Measurements from ENCODE around the gene ARIH2. TPM values are rescaled to one million over a fixed set of nuclear protein-coding genes. Genes with fewer than 3 reads are reported as not detected.

Gene ARIH2
- total and polyA plus RNA-seq, 2 experiments from 2014 or later, result 76.4 to 118 TPM

DNA sequence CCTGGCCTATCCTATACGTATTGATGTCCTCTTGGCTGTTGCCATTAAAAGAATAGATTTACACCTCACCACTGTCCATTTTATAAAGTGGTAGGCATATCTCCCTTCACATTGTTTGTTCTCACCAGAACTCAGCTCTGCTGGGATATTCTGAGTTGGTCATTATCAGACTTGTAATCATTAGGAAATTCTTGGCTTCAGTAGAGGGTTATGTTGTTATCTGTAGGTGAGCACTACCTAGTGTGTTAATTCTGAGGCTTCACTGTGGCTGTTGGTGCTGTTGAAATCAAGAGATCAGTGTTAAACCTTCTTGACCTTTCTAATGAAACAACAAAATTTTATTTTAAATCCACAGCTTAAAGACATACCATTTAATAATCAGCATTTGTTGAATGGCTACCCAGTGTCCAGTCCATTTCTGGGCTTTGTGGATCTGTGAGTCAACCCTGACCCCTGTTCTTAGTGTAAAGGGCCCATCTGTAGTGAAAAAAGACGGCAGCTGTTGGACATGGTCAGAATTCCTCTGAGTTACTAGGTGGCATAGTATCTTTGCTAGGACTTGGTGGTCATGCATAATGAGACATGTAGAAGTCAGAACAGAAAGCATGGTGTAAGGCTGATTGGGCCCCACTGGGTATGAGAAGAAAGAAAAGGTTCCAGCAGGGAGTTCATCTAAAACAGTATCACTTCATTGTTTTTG, 38.5 kb downstream of the ARIH2 start:
- Mint-ChIP-seq H3K9me3 (no peaks in the 10 kb centered on the region), H3K27ac (no peak overlapping the region), H3K36me3 (ENCODE audit: low read depth) (peaks cover 15% of the 10 kb centered on the region), H3K4me1 (peaks cover 10% of the 10 kb centered on the region), H3K27me3 (ENCODE audit: insufficient read depth, low read depth, poor library complexity) (no peaks in the 10 kb centered on the region), H3K4me3 (no peak overlapping the region)
- H3K4me2 ChIP-seq, result no peak overlapping the region
- no peak overlapping the region for H3K27ac ChIP-seq (ENCODE audit: low read depth)
- H3K79me2 ChIP-seq (replicated peaks; ENCODE audit: insufficient read depth), result peaks cover 72% of the 10 kb centered on the region
- no peaks in the 10 kb centered on the region for H3K27me3 ChIP-seq (ENCODE audit: insufficient read depth)
- H3F3A ChIP-seq (replicated peaks; ENCODE audit: low read depth), result peaks cover 7% of the 10 kb centered on the region; the same call in 1 of the 2 replicates
- H4K20me1 ChIP-seq (replicated peaks; ENCODE audit: insufficient read depth), result peaks cover 3% of the 10 kb centered on the region
- 0 out of 2 replicates have a peak, but pooled peaks cover 5% of the 10 kb centered on the region for H3K36me3 ChIP-seq (ENCODE audit: insufficient read depth)
- peaks cover 12% of the 10 kb centered on the region for H3K4me1 ChIP-seq (ENCODE audit: insufficient read depth)
- TF ChIP-seq, protein P1, sequence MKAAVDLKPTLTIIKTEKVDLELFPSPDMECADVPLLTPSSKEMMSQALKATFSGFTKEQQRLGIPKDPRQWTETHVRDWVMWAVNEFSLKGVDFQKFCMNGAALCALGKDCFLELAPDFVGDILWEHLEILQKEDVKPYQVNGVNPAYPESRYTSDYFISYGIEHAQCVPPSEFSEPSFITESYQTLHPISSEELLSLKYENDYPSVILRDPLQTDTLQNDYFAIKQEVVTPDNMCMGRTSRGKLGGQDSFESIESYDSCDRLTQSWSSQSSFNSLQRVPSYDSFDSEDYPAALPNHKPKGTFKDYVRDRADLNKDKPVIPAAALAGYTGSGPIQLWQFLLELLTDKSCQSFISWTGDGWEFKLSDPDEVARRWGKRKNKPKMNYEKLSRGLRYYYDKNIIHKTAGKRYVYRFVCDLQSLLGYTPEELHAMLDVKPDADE (IDR thresholded peaks at IDR 0.05), result no peak
- no peak for TF ChIP-seq JUNB (IDR thresholded peaks at IDR 0.05; ENCODE audit: unreplicated experiment)
- no peak for TF ChIP-seq NANOG (IDR thresholded peaks at IDR 0.05; ENCODE audit: borderline replicate concordance)
- TF ChIP-seq STAT1 (IDR thresholded peaks at IDR 0.05; ENCODE audit: unreplicated experiment), result no peak
- TF ChIP-seq, protein P2, sequence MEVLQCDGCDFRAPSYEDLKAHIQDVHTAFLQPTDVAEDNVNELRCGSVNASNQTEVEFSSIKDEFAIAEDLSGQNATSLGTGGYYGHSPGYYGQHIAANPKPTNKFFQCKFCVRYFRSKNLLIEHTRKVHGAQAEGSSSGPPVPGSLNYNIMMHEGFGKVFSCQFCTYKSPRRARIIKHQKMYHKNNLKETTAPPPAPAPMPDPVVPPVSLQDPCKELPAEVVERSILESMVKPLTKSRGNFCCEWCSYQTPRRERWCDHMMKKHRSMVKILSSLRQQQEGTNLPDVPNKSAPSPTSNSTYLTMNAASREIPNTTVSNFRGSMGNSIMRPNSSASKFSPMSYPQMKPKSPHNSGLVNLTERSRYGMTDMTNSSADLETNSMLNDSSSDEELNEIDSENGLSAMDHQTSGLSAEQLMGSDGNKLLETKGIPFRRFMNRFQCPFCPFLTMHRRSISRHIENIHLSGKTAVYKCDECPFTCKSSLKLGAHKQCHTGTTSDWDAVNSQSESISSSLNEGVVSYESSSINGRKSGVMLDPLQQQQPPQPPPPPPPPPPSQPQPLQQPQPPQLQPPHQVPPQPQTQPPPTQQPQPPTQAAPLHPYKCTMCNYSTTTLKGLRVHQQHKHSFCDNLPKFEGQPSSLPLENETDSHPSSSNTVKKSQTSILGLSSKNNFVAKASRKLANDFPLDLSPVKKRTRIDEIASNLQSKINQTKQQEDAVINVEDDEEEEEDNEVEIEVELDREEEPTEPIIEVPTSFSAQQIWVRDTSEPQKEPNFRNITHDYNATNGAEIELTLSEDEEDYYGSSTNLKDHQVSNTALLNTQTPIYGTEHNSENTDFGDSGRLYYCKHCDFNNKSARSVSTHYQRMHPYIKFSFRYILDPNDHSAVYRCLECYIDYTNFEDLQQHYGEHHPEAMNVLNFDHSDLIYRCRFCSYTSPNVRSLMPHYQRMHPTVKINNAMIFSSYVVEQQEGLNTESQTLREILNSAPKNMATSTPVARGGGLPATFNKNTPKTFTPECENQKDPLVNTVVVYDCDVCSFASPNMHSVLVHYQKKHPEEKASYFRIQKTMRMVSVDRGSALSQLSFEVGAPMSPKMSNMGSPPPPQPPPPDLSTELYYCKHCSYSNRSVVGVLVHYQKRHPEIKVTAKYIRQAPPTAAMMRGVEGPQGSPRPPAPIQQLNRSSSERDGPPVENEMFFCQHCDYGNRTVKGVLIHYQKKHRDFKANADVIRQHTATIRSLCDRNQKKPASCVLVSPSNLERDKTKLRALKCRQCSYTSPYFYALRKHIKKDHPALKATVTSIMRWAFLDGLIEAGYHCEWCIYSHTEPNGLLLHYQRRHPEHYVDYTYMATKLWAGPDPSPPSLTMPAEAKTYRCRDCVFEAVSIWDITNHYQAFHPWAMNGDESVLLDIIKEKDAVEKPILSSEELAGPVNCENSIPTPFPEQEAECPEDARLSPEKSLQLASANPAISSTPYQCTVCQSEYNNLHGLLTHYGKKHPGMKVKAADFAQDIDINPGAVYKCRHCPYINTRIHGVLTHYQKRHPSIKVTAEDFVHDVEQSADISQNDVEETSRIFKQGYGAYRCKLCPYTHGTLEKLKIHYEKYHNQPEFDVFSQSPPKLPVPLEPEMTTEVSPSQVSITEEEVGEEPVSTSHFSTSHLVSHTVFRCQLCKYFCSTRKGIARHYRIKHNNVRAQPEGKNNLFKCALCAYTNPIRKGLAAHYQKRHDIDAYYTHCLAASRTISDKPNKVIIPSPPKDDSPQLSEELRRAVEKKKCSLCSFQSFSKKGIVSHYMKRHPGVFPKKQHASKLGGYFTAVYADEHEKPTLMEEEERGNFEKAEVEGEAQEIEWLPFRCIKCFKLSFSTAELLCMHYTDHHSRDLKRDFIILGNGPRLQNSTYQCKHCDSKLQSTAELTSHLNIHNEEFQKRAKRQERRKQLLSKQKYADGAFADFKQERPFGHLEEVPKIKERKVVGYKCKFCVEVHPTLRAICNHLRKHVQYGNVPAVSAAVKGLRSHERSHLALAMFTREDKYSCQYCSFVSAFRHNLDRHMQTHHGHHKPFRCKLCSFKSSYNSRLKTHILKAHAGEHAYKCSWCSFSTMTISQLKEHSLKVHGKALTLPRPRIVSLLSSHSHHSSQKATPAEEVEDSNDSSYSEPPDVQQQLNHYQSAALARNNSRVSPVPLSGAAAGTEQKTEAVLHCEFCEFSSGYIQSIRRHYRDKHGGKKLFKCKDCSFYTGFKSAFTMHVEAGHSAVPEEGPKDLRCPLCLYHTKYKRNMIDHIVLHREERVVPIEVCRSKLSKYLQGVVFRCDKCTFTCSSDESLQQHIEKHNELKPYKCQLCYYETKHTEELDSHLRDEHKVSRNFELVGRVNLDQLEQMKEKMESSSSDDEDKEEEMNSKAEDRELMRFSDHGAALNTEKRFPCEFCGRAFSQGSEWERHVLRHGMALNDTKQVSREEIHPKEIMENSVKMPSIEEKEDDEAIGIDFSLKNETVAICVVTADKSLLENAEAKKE (CRISPR knock-in tag; IDR thresholded peaks at IDR 0.05), result no peak
- no peak for TF ChIP-seq EZH2 (IDR thresholded peaks at IDR 0.05; ENCODE audit: low read depth, unreplicated experiment)
- TF ChIP-seq, protein P3, sequence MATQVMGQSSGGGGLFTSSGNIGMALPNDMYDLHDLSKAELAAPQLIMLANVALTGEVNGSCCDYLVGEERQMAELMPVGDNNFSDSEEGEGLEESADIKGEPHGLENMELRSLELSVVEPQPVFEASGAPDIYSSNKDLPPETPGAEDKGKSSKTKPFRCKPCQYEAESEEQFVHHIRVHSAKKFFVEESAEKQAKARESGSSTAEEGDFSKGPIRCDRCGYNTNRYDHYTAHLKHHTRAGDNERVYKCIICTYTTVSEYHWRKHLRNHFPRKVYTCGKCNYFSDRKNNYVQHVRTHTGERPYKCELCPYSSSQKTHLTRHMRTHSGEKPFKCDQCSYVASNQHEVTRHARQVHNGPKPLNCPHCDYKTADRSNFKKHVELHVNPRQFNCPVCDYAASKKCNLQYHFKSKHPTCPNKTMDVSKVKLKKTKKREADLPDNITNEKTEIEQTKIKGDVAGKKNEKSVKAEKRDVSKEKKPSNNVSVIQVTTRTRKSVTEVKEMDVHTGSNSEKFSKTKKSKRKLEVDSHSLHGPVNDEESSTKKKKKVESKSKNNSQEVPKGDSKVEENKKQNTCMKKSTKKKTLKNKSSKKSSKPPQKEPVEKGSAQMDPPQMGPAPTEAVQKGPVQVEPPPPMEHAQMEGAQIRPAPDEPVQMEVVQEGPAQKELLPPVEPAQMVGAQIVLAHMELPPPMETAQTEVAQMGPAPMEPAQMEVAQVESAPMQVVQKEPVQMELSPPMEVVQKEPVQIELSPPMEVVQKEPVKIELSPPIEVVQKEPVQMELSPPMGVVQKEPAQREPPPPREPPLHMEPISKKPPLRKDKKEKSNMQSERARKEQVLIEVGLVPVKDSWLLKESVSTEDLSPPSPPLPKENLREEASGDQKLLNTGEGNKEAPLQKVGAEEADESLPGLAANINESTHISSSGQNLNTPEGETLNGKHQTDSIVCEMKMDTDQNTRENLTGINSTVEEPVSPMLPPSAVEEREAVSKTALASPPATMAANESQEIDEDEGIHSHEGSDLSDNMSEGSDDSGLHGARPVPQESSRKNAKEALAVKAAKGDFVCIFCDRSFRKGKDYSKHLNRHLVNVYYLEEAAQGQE (IDR thresholded peaks at IDR 0.05; ENCODE audit: unreplicated experiment), result no peak
- no peak for TF ChIP-seq POLR2AphosphoS5 (IDR thresholded peaks at IDR 0.05; ENCODE audit: low read depth)
- TF ChIP-seq, protein P4, sequence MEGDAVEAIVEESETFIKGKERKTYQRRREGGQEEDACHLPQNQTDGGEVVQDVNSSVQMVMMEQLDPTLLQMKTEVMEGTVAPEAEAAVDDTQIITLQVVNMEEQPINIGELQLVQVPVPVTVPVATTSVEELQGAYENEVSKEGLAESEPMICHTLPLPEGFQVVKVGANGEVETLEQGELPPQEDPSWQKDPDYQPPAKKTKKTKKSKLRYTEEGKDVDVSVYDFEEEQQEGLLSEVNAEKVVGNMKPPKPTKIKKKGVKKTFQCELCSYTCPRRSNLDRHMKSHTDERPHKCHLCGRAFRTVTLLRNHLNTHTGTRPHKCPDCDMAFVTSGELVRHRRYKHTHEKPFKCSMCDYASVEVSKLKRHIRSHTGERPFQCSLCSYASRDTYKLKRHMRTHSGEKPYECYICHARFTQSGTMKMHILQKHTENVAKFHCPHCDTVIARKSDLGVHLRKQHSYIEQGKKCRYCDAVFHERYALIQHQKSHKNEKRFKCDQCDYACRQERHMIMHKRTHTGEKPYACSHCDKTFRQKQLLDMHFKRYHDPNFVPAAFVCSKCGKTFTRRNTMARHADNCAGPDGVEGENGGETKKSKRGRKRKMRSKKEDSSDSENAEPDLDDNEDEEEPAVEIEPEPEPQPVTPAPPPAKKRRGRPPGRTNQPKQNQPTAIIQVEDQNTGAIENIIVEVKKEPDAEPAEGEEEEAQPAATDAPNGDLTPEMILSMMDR (conservative IDR thresholded peaks at IDR 0.05; ENCODE audit: low read depth in 2 of 2), result no peak
- no peak for TF ChIP-seq CREB1 (CRISPR knock-in tag; IDR thresholded peaks at IDR 0.05; ENCODE audit: low read depth)
- TF ChIP-seq EZH2phosphoT487 (IDR thresholded peaks at IDR 0.05; ENCODE audit: unreplicated experiment), result no peak
- no peak for TF ChIP-seq ZNF114 (CRISPR knock-in tag; IDR thresholded peaks at IDR 0.05)
- TF ChIP-seq ZNF331 (CRISPR knock-in tag; IDR thresholded peaks at IDR 0.05; ENCODE audit: low read depth), result no peak
- DNase-seq (ENCODE audit: low spot score), result no peak
- ATAC-seq, result no peak
- no peak overlapping the region for H3K4me3 ChIP-seq
- no peak overlapping the region for H2AFZ ChIP-seq
- H3K9me2 ChIP-seq (ENCODE audit: insufficient read depth), result no peaks in the 10 kb centered on the region
